DMS 273 treated with DMSO at 0.1 percent for 48 hours (cell line): ENCODE measurements around the gene CLEC2D.
A peak's percentile ranks its signal among the peaks of the same experiment; 100 is the strongest.
"Not testable (repeated sequence)": the region's sequence is repeated elsewhere in the genome, so short reads cannot be mapped to it uniquely, and the experiment has no call there.

Experiments used
- DNase-seq: peaks from one replicate; lab custom pipeline; 2025; lab: John Stamatoyannopoulos, UW

CLEC2D gene, protein sequence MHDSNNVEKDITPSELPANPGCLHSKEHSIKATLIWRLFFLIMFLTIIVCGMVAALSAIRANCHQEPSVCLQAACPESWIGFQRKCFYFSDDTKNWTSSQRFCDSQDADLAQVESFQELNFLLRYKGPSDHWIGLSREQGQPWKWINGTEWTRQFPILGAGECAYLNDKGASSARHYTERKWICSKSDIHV

DNA sequence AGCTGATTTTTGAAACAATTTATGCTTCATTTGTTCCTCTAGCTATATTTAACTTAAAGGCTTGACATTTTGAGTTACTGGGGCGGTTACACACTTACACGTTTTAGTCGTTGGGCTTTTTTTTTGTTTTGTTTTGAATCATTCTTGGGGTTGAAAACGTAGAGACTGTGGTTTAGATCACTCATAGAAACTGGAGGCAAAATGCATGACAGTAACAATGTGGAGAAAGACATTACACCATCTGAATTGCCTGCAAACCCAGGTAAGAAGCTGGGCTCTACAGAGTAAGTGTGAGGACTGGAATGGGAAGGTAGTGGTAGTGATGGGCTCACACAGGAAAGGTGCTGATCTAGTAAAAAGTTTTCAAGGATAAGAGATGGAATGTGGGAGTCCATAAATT is at the start of gene CLEC2D:
Gene CLEC2D, plus strand, starts transcription at position 180 of the 400 bp plus-strand sequence. Its CDS starts 22 bp downstream, at position 202.
- DNase-seq = no peak

- no peak for DNase-seq
These were observed 44.5 kb upstream of the CLEC2D start for GRCh38 chr12:9625019-9625418.

- DNase-seq = no peak
These were observed 43.2 kb upstream of the CLEC2D start for GRCh38 chr12:9626291-9626690.

DNA sequence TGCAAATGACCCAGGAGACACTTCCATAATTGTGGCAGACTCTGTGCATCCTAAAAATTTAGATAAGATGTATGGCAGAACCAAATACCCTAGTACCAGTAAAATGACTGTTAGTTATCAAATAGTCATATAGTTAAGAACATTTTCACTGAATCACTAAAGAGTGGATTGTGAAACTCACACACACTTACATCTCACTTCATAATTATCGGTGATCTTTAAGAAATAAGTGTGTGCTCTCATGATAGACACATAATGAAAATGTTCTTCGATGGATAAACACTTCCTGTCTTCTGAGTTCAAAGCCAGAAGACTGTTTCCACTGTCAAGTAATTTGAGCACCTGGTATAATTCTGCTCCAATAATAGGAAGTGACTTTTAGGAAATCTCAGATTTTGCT is 42.7 kb upstream of the CLEC2D start:
- no peak for DNase-seq

DNA sequence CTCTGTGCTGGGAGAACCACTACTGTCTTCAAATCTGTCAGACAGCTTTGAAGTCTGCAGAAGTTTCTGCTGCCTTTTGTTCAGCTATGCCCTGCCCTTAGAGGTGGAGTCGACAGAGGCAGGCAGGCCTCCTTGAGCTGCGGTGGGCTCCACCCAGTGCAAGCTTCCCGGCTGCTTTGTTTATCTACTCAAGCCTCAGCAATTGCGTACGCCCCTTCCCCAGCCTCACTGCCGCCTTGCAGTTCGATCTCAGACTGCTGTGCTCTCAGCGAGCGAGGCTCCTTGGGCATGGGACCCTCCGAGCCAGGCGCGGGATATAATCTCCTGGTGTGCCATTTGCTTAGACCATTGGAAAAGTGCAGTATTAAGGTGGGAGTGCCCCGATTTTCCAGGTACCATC is 36.7 kb upstream of the CLEC2D start:
- no peak for DNase-seq

DNA sequence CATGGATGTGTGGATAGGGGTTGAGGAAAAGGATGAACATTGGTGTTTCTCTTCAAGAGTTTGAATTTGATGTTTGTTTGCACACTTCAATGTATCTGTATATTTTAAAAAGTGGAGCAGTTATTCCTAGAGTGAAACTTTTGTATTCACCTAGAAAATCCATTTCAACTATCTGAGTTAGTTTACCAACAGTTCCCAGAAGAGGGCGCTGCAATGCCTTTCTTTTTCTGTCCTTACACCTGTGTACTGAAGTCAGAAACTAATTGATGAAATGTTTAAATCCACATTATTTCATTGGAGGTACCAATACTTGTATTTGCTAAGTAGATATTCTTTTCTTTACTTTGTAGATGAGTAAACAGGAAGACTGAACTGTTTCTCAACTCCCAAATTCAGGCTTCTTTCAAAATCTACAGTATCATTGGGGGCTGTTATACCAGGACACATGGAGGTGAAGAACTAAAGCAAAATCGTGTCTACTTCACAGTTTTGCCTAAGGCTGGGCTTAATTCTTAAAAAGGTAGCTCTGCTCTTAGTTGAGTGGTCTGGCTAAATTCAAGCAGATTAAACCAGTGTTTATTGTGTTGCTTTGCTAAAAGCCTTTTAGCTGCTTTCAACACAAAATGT is 35.2 kb upstream of the CLEC2D start:
- no peak for DNase-seq

DNA sequence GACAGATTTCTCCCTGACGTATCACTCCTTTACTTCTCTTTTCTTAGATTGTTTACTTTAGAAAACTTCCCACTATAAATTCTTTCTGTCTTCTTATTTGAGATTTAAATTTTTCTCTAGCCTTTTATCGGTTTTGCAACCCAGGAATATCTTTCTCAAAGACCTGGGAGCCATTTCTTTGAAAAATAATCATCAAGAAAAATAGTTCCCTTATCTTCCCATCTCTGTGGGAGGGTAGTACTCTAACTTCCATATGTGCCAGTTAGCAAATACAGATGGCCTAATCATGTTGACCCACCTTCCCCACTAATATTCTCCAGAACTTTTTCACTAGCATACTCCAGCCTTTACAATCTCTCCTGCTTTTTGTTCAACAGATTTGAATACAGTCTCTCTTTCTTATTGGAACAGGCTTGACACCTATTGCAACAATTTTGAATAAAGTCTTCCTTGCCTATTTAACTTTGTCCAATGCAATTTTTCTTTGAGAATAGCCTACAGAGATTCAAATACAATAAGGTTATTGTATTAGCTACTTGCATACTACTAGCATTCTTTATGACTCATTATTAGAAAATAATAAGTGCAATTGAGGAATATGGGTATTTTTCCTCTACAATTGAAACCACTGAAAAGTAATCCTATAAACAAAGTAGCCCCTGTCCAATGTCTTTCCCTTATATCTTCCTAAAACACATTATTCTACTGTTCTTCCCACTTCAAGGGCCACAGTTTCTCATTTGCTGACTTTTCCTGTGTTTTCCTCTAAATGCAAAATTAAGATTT is 34.4 kb upstream of the CLEC2D start:
- DNase-seq = no peak

DNA sequence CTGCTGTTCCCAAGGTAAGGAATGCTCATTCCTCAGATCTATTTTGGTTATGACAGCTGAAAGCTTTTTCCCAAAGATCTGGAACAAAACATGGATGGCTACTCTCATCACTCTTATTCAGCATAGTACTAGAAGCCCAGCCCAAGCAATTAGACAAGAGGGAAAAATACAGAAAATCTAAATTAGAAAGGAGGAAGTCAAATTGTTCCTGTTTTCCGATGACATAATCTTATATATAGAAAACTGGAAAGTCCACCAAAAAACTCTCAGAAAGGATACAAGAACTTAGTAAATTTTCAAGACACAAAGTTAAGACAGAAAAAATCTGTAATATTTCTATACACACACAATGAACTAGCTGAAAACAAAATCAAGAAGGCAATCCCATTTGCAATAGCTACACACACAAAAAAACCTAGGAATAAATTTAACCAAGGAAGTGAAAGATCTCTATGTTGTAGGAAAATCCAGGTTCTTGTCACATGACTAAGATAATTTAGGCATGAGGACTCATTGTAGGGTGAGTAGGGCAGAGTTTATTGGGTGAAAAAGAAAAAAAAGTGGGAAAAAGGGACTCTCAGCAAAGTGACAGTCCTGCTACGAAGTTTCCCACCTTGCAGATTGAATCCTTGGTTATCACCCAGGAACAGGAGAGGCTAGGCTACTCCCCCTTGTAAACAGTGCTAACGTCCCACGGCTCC is 33.2 kb upstream of the CLEC2D start:
- no peak for DNase-seq

GRCh38 chr12:9636851-9637206 is 32.7 kb upstream of the CLEC2D start:
- DNase-seq = no peak

- DNase-seq = no peak
These were observed 29.5 kb upstream of the CLEC2D start for GRCh38 chr12:9640024-9640423.

- DNase-seq = no peak
These were observed 26.8 kb upstream of the CLEC2D start for GRCh38 chr12:9642606-9643265.

GRCh38 chr12:9643266-9643660 is 26.2 kb upstream of the CLEC2D start:
- DNase-seq = no peak

DNA sequence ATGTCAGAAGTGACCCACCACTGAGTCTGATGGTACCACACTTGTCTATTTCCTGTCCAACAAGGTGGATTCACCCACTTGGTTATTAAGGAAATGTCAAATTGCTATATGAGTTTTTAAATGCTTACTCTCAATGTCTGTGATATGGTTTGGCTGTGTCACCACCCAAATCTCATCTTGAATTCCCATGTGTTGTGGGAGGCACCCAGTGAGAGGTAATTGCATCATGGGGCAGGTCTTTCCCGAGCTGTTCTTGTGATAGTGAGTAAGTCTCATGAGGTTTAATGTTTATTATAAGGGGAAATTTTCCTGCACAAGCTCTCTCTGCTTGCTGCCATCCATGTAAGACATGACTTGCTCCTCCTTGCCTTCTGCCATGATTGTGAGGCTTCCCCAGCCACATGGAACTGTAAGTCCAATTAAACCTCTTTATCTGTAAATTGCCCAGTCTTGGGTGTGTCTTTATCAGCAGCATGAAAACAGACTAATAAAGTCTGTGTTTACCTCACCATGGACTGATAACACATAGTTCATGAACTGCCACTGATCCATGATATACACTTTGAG is 24.4 kb upstream of the CLEC2D start:
- not testable (repeated sequence) for DNase-seq

- DNase-seq = no peak
These were observed 22.4 kb upstream of the CLEC2D start for GRCh38 chr12:9646794-9647781.

- DNase-seq = peak; percentile 55
These were observed 21.4 kb upstream of the CLEC2D start for GRCh38 chr12:9647825-9648700.

- DNase-seq = no peak
These were observed 20.6 kb upstream of the CLEC2D start for GRCh38 chr12:9648701-9649531.

DNA sequence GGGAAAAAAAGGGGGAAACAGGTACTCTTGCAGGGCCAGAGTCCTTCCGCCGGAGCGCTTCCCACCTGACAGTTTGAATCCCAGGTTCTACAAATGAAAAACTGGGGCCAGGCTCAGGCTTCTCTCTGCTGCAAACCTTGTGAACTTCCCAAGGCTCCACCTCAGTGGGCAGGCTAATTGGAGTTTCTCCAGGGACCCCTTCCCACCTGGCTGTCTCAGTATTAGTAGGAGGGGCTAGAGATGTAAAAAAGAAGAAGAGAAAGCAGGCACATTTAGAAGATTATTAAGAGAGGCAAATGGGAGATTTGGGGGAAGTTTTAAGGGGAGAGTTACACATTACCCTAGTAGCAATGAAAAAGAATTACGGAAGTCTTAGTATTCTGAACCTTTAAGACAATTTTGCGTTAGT is 20.0 kb upstream of the CLEC2D start:
- no peak for DNase-seq

DNA sequence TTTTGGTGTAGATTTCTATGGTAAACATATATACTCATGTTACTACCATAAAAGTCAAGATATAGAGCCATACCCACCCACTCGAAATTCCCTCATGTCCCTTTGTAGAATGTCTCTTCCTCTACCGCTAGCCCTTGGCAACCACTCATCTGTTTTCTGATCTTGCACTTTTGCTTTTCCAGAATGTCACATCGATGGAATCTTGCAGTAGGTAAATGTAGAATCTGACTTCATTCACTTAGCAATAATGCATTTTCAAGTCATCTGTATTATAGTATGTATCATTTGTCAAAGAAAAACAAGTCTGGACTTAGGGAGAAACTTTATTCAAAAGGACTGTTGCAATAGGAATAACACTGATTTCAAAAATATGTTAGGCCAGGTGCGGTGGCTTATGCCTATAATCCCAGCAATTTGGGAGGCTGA is 19.3 kb upstream of the CLEC2D start:
- DNase-seq = no peak

DNA sequence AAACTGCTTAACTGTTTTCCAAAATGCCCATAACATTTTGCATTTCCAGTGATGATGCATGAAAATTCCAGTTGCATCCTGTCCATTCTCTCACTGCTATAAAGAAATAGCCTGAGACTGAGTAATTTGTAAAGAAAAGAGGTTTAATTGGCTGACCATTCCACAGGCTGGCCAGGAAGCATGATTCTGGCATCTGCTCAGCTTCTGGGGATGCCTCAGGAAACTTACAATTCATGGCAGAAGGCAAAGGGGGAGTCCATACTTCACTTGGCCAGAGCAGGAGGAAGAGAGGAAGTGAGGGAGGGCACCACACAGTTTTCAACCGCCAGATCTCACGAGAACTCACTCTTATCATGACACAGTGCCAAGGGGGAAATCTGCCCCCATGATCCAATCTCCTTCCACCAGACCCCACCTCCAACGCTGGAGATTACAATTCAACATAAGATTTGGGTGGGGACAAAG is 18.2 kb upstream of the CLEC2D start:
- no peak for DNase-seq
